Measurements from ENCODE around the gene PREX1.
"Not testable (repeated sequence)": the region's sequence is repeated elsewhere in the genome, so short reads cannot be mapped to it uniquely, and the experiment has no call there.

PREX1 gene

GRCh38 chr20:48847498-48848205, 19.9 kb upstream of the PREX1 start:
- DNase-seq: no peak

GRCh38 chr20:48846516-48847492, 19.0 kb upstream of the PREX1 start:
- no peak for DNase-seq

GRCh38 chr20:48845721-48846306, 18.0 kb upstream of the PREX1 start:
- no peak for DNase-seq

GRCh38 chr20:48844996-48845395, 17.2 kb upstream of the PREX1 start:
- DNase-seq: no peak

GRCh38 chr20:48843896-48844295, 16.1 kb upstream of the PREX1 start:
- DNase-seq: not testable (repeated sequence)

GRCh38 chr20:48843057-48843806, 15.4 kb upstream of the PREX1 start:
- no peak for DNase-seq

- no peak for DNase-seq
These were observed 14.2 kb upstream of the PREX1 start for GRCh38 chr20:48841875-48842529.

- no peak for DNase-seq
These were observed 13.5 kb upstream of the PREX1 start for GRCh38 chr20:48841196-48841874.

GRCh38 chr20:48839154-48839917, 11.5 kb upstream of the PREX1 start:
- no peak for DNase-seq

GRCh38 chr20:48837014-48837413, 9.2 kb upstream of the PREX1 start:
- no peak for DNase-seq

GRCh38 chr20:48835390-48835789, 7.6 kb upstream of the PREX1 start:
- DNase-seq: no peak

GRCh38 chr20:48834278-48834677, 6.5 kb upstream of the PREX1 start:
- DNase-seq: no peak

- DNase-seq: no peak
These were observed 4.6 kb upstream of the PREX1 start for GRCh38 chr20:48832405-48832730.

GRCh38 chr20:48831718-48832404, 4.1 kb upstream of the PREX1 start:
- DNase-seq: no peak

- DNase-seq: no peak
These were observed 3.1 kb upstream of the PREX1 start for GRCh38 chr20:48830826-48831318.

GRCh38 chr20:48829940-48830339, 2.1 kb upstream of the PREX1 start:
- no peak for DNase-seq

- DNase-seq: no peak
These were observed 1.1 kb upstream of the PREX1 start for GRCh38 chr20:48828734-48829460.

- no peak for DNase-seq
These were observed 672 bp downstream of the PREX1 start for GRCh38 chr20:48826883-48827771.
